HG03095 (cell line): ENCODE data around the gene TMEM50B.
A peak's percentile ranks its signal among the peaks of the same experiment; 100 is the strongest.
"Not testable (repeated sequence)": the region's sequence is repeated elsewhere in the genome, so short reads cannot be mapped to it uniquely, and the experiment has no call there.

Experiments
- ATAC-seq: cut with Tn5 transposase; IDR thresholded peaks from one replicate; pipeline ENCODE4 v1.9.1; 2021; ENCODE audit warnings: moderate library complexity; ENCODE audit not compliant: unreplicated experiment

The TMEM50B gene

GRCh38 chr21:33479679-33480480 lies at the start of gene TMEM50B:
TMEM50B (minus strand) TSS chr21:33479974; CDS start chr21:33468885, 11,089 bp downstream.
- ATAC-seq, result peak; percentile 88

DNA sequence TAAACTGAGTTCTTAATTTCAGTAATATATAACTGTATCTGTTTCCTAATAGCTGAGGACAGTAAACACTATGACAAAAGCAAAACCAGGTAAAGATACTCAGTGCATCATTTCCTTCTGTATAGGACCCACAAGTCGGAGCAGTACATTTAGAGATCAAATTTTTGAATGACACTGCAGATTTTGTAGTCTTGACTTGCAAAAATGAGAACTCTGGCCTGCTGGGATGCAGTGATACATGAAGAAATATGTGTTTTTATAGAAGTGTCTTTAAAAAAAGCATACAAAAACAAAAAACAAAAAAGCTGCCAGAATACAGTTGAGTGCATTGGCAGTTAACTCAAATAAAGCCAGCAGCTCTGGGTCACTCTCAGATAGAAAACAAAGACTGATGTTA lies 43.2 kb upstream of the TMEM50B start:
- ATAC-seq, result no peak

GRCh38 chr21:33522297-33522952 lies 42.7 kb upstream of the TMEM50B start:
- ATAC-seq, result no peak

DNA sequence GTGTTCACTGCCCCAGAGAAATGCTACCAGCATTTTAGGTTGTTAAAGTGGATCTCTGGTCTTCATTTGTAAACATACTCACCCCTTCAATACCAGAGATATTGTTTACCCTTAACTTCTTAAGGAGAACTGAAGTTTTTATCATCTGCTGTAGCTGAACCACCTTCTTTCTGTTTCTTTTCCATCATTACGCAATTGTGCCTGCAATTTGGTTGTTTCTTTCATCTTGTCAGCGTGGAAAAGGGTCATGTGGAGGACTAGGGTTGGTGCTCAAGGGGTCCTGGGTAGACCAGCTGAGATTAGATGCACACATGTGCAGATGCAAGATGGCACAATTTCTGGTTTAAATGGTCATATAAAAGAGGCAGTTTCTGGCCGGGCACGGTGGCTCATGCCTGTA lies 39.1 kb upstream of the TMEM50B start:
- no peak for ATAC-seq

GRCh38 chr21:33514229-33514628 lies 34.5 kb upstream of the TMEM50B start:
- ATAC-seq, result no peak

DNA sequence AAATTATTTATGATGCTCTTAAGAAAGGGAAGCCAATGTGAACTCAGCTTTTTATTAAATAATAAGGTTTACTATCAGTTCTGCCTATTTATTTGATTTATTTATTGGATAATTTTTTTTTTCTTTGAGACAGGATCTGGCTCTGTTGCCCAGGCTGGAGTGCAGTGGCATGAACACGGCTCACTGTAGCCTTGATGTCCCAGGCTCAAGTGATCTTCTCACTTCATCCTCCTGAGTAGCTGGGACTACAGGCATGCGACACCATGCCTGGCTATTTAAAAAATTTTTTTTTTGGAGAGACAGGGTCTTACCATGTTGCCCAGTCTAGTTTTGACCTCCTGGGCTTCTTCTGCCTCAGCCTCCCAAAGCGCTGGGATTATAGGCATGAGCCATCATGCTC lies 32.7 kb upstream of the TMEM50B start:
- ATAC-seq, result no peak

DNA sequence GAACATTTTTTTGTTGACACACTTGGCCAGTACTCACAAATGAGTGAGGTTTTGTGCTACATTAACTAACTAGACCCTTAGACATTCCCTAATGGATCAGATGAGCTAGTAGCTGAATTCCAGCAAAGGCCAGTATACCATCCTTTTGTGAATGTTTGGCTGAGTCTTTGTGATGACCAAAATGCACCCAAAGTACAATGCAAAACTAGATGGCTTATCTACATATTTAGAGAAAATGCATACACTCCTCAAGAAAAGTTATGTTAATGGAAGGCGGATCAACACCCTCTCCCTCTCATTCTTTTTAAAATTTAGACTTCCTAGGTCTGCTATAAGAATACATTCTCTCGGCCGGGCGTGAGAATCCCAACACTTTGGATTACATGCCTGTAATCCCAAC lies 31.9 kb upstream of the TMEM50B start:
- ATAC-seq, result no peak

DNA sequence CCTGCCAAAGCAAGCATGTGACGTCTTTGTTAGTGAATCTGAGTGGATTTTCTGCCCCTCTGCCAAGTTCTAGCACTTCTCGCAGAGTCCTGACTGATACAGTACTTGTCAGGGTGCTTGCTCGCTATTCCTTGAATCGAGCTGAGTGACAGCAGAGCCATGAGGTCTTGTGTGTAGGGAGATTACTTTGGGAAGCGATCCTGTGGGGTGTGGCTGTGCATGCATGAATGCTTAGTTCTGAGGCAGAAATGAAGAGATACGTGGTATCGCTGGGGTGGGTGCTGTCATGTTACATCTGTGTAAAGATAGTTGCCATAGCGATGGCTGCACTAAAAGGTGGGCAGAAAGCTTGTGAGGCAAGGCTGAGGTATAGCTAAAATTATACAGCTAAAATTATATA lies 31.1 kb upstream of the TMEM50B start:
- no peak for ATAC-seq

- ATAC-seq, result not testable (repeated sequence)
Observed at GRCh38 chr21:33507003-33507402, 27.2 kb upstream of the TMEM50B start.

DNA sequence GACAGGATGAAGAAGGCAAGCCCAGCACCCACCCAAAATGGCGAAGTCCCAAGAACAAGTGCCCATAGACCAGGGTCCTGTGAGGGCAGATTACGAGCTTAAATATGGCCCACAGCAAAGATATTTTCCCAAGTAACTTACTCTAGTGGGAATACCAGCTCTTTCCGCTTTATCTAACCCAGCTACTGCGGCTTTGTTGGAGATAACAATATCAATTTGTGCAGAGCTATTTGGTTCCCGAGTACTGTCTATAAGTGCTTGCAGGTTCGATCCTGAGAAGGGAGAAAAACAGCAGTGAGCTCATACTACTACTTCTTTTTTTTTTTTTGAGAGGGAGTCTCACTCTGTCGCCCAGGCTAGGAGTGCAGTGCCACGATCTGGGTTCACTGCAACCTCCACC lies 26.1 kb upstream of the TMEM50B start:
- ATAC-seq, result no peak

GRCh38 chr21:33496345-33496744 lies 16.6 kb upstream of the TMEM50B start:
- no peak for ATAC-seq

GRCh38 chr21:33495743-33496142 lies 16.0 kb upstream of the TMEM50B start:
- ATAC-seq, result no peak

DNA sequence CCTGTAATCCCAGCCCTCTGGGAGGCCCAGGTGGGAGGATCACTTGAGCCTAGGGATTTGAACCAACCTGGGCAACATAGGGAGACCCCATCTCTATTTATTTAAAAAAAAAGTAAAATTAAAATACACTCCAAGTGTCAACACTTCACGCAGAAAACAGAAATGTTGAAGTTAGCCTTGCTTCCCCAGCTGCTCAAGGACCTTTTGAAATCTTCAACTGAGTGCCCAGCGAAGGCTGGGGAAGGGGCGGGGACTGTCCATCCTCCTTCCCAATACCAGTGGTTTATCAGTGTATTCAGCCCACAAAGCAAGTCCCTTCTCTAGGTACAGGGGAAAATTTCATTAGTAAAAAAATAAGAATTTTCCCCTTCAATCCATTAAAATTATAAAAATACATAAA lies 14.0 kb upstream of the TMEM50B start:
- ATAC-seq, result no peak

DNA sequence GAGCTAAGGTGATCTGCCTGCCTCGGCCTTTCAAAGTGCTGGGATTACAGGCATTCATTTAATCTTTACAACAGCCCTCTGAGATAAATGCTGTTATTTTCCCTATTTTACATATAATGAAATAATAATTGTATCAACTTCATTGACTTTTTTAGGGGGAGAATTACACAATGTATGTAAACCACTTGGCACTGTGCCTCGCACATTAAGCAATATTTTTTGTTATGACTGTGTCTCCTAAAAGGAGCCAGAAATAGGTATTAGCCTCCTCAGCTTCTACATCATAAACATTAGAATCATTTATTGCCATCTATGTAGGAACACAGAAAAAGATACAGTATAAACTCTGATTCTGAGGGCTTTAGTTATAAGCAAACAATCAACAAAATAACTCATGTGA lies 12.8 kb upstream of the TMEM50B start:
- ATAC-seq, result no peak

DNA sequence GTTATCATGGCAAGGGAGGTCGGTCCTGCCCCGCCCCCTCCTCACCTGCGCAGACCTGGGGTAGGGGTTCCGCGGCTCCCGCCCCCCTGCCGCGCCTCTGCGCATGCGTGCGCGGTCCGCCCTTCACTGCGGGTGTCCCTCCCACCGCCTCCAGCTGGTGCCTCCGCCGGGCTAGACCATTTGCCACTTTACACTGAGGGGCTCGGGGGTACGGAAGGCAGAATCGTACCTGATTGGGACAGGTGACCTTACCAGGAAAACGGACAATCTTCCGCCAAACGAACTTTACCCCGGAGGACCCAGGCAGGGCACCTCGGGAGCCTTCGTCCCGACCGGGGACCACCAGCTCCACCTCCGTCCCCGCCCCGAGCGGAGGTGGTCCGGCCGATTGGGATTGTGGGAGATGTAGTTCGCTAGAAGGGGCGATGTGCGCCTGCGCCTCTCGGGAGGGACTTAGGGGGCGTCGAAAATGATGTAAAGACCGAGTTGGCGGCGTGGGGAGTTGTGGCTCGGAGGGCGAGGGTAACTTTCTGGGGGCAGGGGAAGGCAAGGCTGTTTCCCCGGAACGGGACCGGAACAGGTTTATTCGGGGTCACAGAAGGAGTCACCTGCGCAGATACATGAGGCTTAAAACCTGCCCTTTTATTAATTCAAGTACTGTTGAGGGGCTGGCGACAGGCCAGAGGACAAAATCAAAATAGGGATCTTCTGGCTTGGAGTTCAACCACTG lies 11.8 kb upstream of the TMEM50B start, which contains the start of gene DNAJC28:
Gene DNAJC28, minus strand, starts transcription at position 344 of the 730 bp plus-strand sequence. CDS start 2,323 bp downstream, outside the sequence.
- peak; percentile 93 for ATAC-seq

GRCh38 chr21:33490991-33491372 lies 11.2 kb upstream of the TMEM50B start:
- no peak for ATAC-seq

- ATAC-seq, result no peak
Observed at GRCh38 chr21:33488936-33489335, 9.2 kb upstream of the TMEM50B start.

GRCh38 chr21:33487996-33488395 lies 8.2 kb upstream of the TMEM50B start:
- no peak for ATAC-seq

DNA sequence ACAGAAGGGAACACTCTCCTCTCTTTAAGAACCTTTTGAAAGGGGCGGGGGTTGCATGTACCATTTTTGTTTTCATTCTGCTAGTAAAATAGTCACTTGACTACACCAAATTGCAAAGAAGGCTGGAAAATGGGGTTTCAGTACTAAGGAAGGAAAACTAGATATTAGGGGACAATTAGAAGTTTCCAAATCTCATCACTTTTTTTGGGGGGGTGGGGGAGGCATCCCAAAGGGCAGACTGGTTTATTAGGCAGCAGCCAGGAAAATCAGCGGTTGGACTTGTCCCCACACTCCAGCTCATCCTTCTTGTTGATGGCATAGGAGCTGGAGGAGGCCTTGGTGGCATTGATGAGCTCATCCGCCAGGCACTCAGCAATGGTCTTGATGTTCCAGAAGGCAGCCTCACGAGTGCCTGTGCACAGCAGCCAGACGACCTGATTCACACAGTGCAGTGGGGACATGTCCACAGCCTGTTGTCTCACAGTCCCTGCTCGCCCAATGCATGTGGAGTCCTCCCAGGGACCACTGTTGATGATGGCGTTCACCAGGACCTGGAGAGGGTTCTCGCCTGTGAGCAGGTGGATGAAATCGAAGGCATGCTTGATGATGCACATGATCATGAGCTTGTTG lies 1.7 kb upstream of the TMEM50B start:
- no peak for ATAC-seq

GRCh38 chr21:33480481-33481103 lies 818 bp upstream of the TMEM50B start:
- no peak for ATAC-seq
